Measurements from ENCODE around the gene KCNMA1. TPM values are rescaled to one million over a fixed set of nuclear protein-coding genes. Genes with fewer than 3 reads are reported as not detected.

Gene KCNMA1
- total and polyA plus RNA-seq, 4 experiments from 2014 or later = 0.26 TPM; not detected in 3

GRCh38 chr10:77497748-77498147 is 139.9 kb downstream of the KCNMA1 start:
- Histone ChIP-seq H3K27me3 (ENCODE audit: insufficient read depth, low read length) (no peaks in the 10 kb centered on the region), H3K9me3 (ENCODE audit: control insufficient read depth in 1 of 2, low read length in 2 of 2) (no peaks in the 10 kb centered on the region), H3K4me3 (ENCODE audit: low read length in 2 of 2) (no peak overlapping the region), H3K27ac (ENCODE audit: low read depth, low read length) (no peak overlapping the region), H3K36me3 (ENCODE audit: insufficient read depth, low read length) (no peaks in the 10 kb centered on the region), H3K4me1 (ENCODE audit: insufficient read depth, low read length) (no peaks in the 10 kb centered on the region)
- intact Hi-C loops (cut with micrococcal nuclease) = no loop called here
- Mint-ChIP-seq H3K4me3 (no peak overlapping the region), H3K27me3 (peaks cover 0 to 4% of the 10 kb centered on the region in 2 donors), H3K4me1 (no peaks in the 10 kb centered on the region), H3K36me3 (no peaks in the 10 kb centered on the region), H3K9me3 (no peaks in the 10 kb centered on the region), H3K27ac (no peak overlapping the region)
- CTCF ChIA-PET (ENCODE audit: partially characterized antibody) = no interaction called here
- DNase-seq = no peak
- POLR2A ChIA-PET (ENCODE audit: partially characterized antibody) = no interaction called here

- CTCF ChIA-PET (ENCODE audit: partially characterized antibody) = no interaction called here
- Mint-ChIP-seq H3K27ac (peak overlapping the region in 1 of 7 donors; percentile 62), H3K4me3 (no peak overlapping the region), H3K9me3 (no peaks in the 10 kb centered on the region), H3K36me3 (no peaks in the 10 kb centered on the region), H3K4me1 (no peaks in the 10 kb centered on the region), H3K27me3 (peaks cover 0 to 4% of the 10 kb centered on the region in 2 donors)
- intact Hi-C loops (cut with micrococcal nuclease) = no loop called here
- H3K27me3 ChIP-seq (ENCODE audit: insufficient read depth, low read length) = no peaks in the 10 kb centered on the region
- POLR2A ChIA-PET (ENCODE audit: partially characterized antibody) = no interaction called here
- no peaks in the 10 kb centered on the region for H3K9me3 ChIP-seq (ENCODE audit: control insufficient read depth in 1 of 2, low read length in 2 of 2)
- no peaks in the 10 kb centered on the region for H3K36me3 ChIP-seq (ENCODE audit: insufficient read depth, low read length)
- H3K4me3 ChIP-seq (ENCODE audit: low read length in 2 of 2) = no peak overlapping the region
- H3K4me1 ChIP-seq (ENCODE audit: insufficient read depth, low read length) = no peaks in the 10 kb centered on the region
- DNase-seq = no peak
- no peak overlapping the region for H3K27ac ChIP-seq (ENCODE audit: low read depth, low read length)
Observed at GRCh38 chr10:77496941-77497420, 140.6 kb downstream of the KCNMA1 start.

GRCh38 chr10:77494756-77495541 is 142.7 kb downstream of the KCNMA1 start:
- Mint-ChIP-seq H3K4me3 (no peak overlapping the region), H3K4me1 (no peaks in the 10 kb centered on the region), H3K36me3 (no peaks in the 10 kb centered on the region), H3K9me3 (no peaks in the 10 kb centered on the region), H3K27me3 (peaks cover 0 to 4% of the 10 kb centered on the region in 2 donors), H3K27ac (no peak overlapping the region)
- DNase-seq = no peak
- POLR2A ChIA-PET (ENCODE audit: partially characterized antibody) = no interaction called here
- Histone ChIP-seq H3K9me3 (ENCODE audit: control insufficient read depth in 1 of 2, low read length in 2 of 2) (no peaks in the 10 kb centered on the region), H3K4me1 (ENCODE audit: insufficient read depth, low read length) (no peaks in the 10 kb centered on the region), H3K27ac (ENCODE audit: low read depth, low read length) (no peak overlapping the region), H3K36me3 (ENCODE audit: insufficient read depth, low read length) (no peaks in the 10 kb centered on the region), H3K4me3 (ENCODE audit: low read length in 2 of 2) (no peak overlapping the region), H3K27me3 (ENCODE audit: insufficient read depth, low read length) (no peaks in the 10 kb centered on the region)
- CTCF ChIA-PET (ENCODE audit: partially characterized antibody) = no interaction called here
- intact Hi-C loops (cut with micrococcal nuclease) = no loop called here

GRCh38 chr10:77494327-77494726 is 143.3 kb downstream of the KCNMA1 start:
- CTCF ChIA-PET (ENCODE audit: partially characterized antibody) = no interaction called here
- Mint-ChIP-seq H3K27me3 (peaks cover 0 to 4% of the 10 kb centered on the region in 2 donors), H3K36me3 (no peaks in the 10 kb centered on the region), H3K4me1 (no peaks in the 10 kb centered on the region), H3K9me3 (no peaks in the 10 kb centered on the region), H3K27ac (no peak overlapping the region), H3K4me3 (no peak overlapping the region)
- no peaks in the 10 kb centered on the region for H3K36me3 ChIP-seq (ENCODE audit: insufficient read depth, low read length)
- POLR2A ChIA-PET (ENCODE audit: partially characterized antibody) = no interaction called here
- no peaks in the 10 kb centered on the region for H3K4me1 ChIP-seq (ENCODE audit: insufficient read depth, low read length)
- H3K27me3 ChIP-seq (ENCODE audit: insufficient read depth, low read length) = no peaks in the 10 kb centered on the region
- no peak overlapping the region for H3K27ac ChIP-seq (ENCODE audit: low read depth, low read length)
- no peaks in the 10 kb centered on the region for H3K9me3 ChIP-seq (ENCODE audit: control insufficient read depth in 1 of 2, low read length in 2 of 2)
- DNase-seq = no peak
- H3K4me3 ChIP-seq (ENCODE audit: low read length in 2 of 2) = no peak overlapping the region
- intact Hi-C loops (cut with micrococcal nuclease) = no loop called here

GRCh38 chr10:77493851-77494261 is 143.8 kb downstream of the KCNMA1 start:
- no peaks in the 10 kb centered on the region for H3K4me1 Mint-ChIP-seq
- H3K4me3 Mint-ChIP-seq = no peak overlapping the region
- intact Hi-C loops (cut with micrococcal nuclease) = no loop called here
- Histone ChIP-seq H3K4me1 (ENCODE audit: insufficient read depth, low read length) (no peaks in the 10 kb centered on the region), H3K4me3 (ENCODE audit: low read length in 2 of 2) (no peak overlapping the region), H3K27ac (ENCODE audit: low read depth, low read length) (no peak overlapping the region), H3K27me3 (ENCODE audit: insufficient read depth, low read length) (no peaks in the 10 kb centered on the region), H3K9me3 (ENCODE audit: control insufficient read depth in 1 of 2, low read length in 2 of 2) (no peaks in the 10 kb centered on the region), H3K36me3 (ENCODE audit: insufficient read depth, low read length) (no peaks in the 10 kb centered on the region)
- no peaks in the 10 kb centered on the region for H3K9me3 Mint-ChIP-seq
- POLR2A ChIA-PET (ENCODE audit: partially characterized antibody) = no interaction called here
- H3K36me3 Mint-ChIP-seq = no peaks in the 10 kb centered on the region
- no peak overlapping the region for H3K27ac Mint-ChIP-seq
- no peak for DNase-seq
- H3K27me3 Mint-ChIP-seq = peaks cover 0 to 4% of the 10 kb centered on the region in 2 donors
- CTCF ChIA-PET (ENCODE audit: partially characterized antibody) = no interaction called here

GRCh38 chr10:77493239-77493806 is 144.3 kb downstream of the KCNMA1 start:
- Mint-ChIP-seq H3K9me3 (no peaks in the 10 kb centered on the region), H3K4me3 (no peak overlapping the region), H3K27me3 (peaks cover 0 to 4% of the 10 kb centered on the region in 2 donors), H3K36me3 (no peaks in the 10 kb centered on the region), H3K4me1 (no peaks in the 10 kb centered on the region), H3K27ac (no peak overlapping the region)
- Histone ChIP-seq H3K27ac (ENCODE audit: low read depth, low read length) (no peak overlapping the region), H3K36me3 (ENCODE audit: insufficient read depth, low read length) (no peaks in the 10 kb centered on the region), H3K9me3 (ENCODE audit: control insufficient read depth in 1 of 2, low read length in 2 of 2) (no peaks in the 10 kb centered on the region), H3K4me3 (ENCODE audit: low read length in 2 of 2) (no peak overlapping the region), H3K4me1 (ENCODE audit: insufficient read depth, low read length) (no peaks in the 10 kb centered on the region), H3K27me3 (ENCODE audit: insufficient read depth, low read length) (no peaks in the 10 kb centered on the region)
- ChIA-PET CTCF (ENCODE audit: partially characterized antibody) (no interaction called here), POLR2A (ENCODE audit: partially characterized antibody) (no interaction called here)
- no peak for DNase-seq
- intact Hi-C loops (cut with micrococcal nuclease) = no loop called here

- H3K4me3 Mint-ChIP-seq = no peak overlapping the region
- Histone ChIP-seq H3K4me3 (ENCODE audit: low read length in 2 of 2) (no peak overlapping the region), H3K4me1 (ENCODE audit: insufficient read depth, low read length) (no peaks in the 10 kb centered on the region), H3K27ac (ENCODE audit: low read depth, low read length) (no peak overlapping the region), H3K9me3 (ENCODE audit: control insufficient read depth in 1 of 2, low read length in 2 of 2) (no peaks in the 10 kb centered on the region), H3K27me3 (ENCODE audit: insufficient read depth, low read length) (no peaks in the 10 kb centered on the region), H3K36me3 (ENCODE audit: insufficient read depth, low read length) (no peaks in the 10 kb centered on the region)
- CTCF ChIA-PET (ENCODE audit: partially characterized antibody) = no interaction called here
- H3K36me3 Mint-ChIP-seq = no peaks in the 10 kb centered on the region
- H3K27me3 Mint-ChIP-seq = peaks cover 0 to 4% of the 10 kb centered on the region in 2 donors
- H3K27ac Mint-ChIP-seq = no peak overlapping the region
- POLR2A ChIA-PET (ENCODE audit: partially characterized antibody) = no interaction called here
- no peaks in the 10 kb centered on the region for H3K9me3 Mint-ChIP-seq
- no peaks in the 10 kb centered on the region for H3K4me1 Mint-ChIP-seq
- DNase-seq = no peak
- intact Hi-C loops (cut with micrococcal nuclease) = no loop called here
Observed at GRCh38 chr10:77492368-77492994, 145.1 kb downstream of the KCNMA1 start.

Measured in CD4-positive, alpha-beta memory T cell (primary cell).